DND-41 (cell line): ENCODE results near the gene TMEM250.

ENCODE experiments used
- ATAC-seq: fragments of 200-7000 bp; cut with Tn5 transposase; 3 replicates; pipeline ENCODE4 v1.9.1; 2021; ENCODE audit warnings: low read depth; ENCODE audit not compliant: insufficient read depth
- DNase-seq: peaks from one replicate; pipeline ENCODE4 v3.0.0-alpha.2; 2020
- H2AFZ ChIP-seq: 2 replicates; pipeline ENCODE4 v1.6.0; 2012; ENCODE audit warnings: low read depth, low read length
- H3K27ac ChIP-seq: 2 replicates; pipeline ENCODE4 v1.5.1; 2012; ENCODE audit warnings: low read length, inconsistent platforms
- H3K27me3 ChIP-seq: fragments of 200-600 bp; sonication (generic); 2 replicates; pipeline ENCODE4 v1.6.0; 2012; ENCODE audit warnings: low read length, mild to moderate bottlenecking, inconsistent platforms; ENCODE audit not compliant: insufficient read depth, poor library complexity
- H3K36me3 ChIP-seq: 2 replicates; pipeline ENCODE4 v1.5.1; 2012; ENCODE audit warnings: low read length, inconsistent platforms; ENCODE audit not compliant: insufficient read depth
- H3K4me1 ChIP-seq: 2 replicates; pipeline ENCODE4 v1.5.1; 2012; ENCODE audit warnings: mild to moderate bottlenecking, low read length; ENCODE audit not compliant: insufficient read depth
- H3K4me2 ChIP-seq: 2 replicates; pipeline ENCODE4 v1.6.0; 2012; ENCODE audit warnings: mild to moderate bottlenecking, moderate library complexity, low read length, inconsistent platforms; ENCODE audit not compliant: insufficient read depth
- H3K4me3 ChIP-seq, 2 experiments: fragments of 200-600 bp in 1 of 2; shearing (Covaris generic) in 1 of 2; 2 replicates each; pipeline ENCODE4 v1.5.1; 2012 to 2016; ENCODE audit warnings: inconsistent platforms in 2 of 2, low read length in 2 of 2, mild to moderate bottlenecking in 2 of 2, low read depth in 1 of 2, moderate library complexity in 1 of 2
- H3K79me2 ChIP-seq: 2 replicates; pipeline ENCODE4 v1.6.0; 2012; ENCODE audit warnings: low read length, inconsistent platforms; ENCODE audit not compliant: insufficient read depth
- H3K9ac ChIP-seq: 2 replicates; pipeline ENCODE4 v1.6.0; 2012; ENCODE audit warnings: low read depth, mild to moderate bottlenecking, inconsistent platforms, low read length, moderate library complexity
- H3K9me3 ChIP-seq: 2 replicates; pipeline ENCODE4 v1.5.1; 2012; ENCODE audit warnings: low read length, moderate library complexity, mild to moderate bottlenecking, inconsistent platforms; ENCODE audit not compliant: insufficient read depth, severe bottlenecking
- H4K20me1 ChIP-seq: 2 replicates; pipeline ENCODE4 v1.6.0; 2012; ENCODE audit warnings: low read length; ENCODE audit not compliant: insufficient read depth
- EZH2 ChIP-seq: IDR thresholded peaks from 3 replicates; pipeline ENCODE4 v1.6.1; 2012; ENCODE audit warnings: borderline replicate concordance, low read depth, mild to moderate bottlenecking, moderate library complexity, low read length, inconsistent platforms; ENCODE audit not compliant: severe bottlenecking
- TF ChIP-seq, protein P1 (sequence below): IDR thresholded peaks from 2 replicates; pipeline ENCODE4 v1.5.1; 2012; ENCODE audit warnings: borderline replicate concordance, low read length, moderate library complexity, mild to moderate bottlenecking; ENCODE audit not compliant: poor library complexity, severe bottlenecking; ENCODE audit errors: extremely low read depth

The TMEM250 gene, protein sequence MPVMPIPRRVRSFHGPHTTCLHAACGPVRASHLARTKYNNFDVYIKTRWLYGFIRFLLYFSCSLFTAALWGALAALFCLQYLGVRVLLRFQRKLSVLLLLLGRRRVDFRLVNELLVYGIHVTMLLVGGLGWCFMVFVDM

DNA sequence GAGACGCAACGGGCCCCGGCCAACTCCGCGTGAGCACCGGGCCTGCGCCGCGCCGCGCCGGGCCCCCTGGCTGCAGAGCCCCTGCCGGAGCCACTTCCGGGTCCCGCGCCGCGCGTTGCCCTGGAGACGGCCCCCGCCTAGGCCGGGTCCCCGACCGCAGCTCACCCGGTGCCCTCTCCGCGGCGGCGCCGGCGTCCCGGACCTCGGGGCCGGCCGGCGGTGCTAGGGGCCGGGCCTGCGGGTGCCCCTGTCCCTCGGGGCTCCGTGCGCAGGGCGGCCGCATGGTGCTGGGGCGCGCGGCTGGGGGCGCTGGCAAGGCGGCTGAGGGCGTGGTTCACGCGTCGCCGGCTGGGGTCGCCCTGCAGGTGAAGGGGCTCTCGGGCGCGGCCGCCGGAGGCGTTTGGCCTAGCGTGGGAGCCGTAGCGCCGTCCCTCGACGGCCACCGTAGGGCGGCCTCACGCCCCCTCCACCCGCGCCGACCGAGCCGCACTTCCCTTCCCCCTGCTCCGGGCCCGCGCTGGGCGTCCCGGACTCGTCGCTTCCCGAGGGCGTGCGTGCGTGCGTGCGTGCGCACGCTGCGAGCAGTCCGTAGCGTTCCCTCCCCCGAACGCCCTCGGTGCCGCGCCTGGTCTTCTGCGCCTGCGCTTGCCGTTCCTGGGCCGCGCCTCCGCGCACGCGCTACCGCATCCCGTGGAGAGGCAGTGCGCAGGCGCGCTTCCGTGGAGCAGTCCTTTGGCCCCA is at the start of gene TMEM250:
TSS of gene TMEM250 (minus strand) at position 556 of the 741 bp plus-strand sequence. CDS start 1,975 bp downstream, outside the sequence.
- H3K4me1 ChIP-seq, result peaks cover 24% of the 10 kb centered on the region
- DNase-seq, result peak; percentile 94
- peak within 1 kb of the TSS; percentile 79 for H2AFZ ChIP-seq

DNA sequence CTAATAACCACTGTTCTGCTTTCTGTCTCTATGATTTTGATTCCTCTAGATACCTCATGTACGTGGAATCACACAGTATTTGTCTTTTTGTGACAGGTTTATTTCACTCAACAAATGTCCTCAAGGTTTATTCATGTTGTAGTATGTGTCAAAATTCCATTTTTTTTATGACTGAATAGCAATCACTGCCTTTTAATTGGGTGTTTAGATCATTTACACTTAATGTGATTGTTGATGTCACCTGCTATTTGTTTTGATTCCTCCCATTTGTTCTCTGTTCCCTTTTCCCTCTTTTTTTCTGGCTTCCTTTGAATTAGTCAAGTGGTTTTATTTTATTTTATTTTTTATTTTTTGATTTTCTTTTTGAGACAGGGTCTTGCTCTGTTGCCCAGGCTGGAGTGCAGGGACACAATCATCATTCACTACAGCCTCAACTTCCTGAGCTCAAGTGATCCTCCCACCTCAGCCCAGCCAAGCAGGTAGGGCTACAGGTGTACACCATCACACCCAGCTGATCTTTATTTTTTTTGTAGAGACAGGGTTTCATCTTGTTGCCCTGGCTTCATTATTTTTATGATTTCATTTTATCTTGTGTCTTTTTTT is 44.7 kb upstream of the TMEM250 start:
- Histone ChIP-seq H3K27ac (no peak overlapping the region), H3K4me3 (no peak overlapping the region), H3K9me3 (peaks cover 3% of the 10 kb centered on the region), H4K20me1 (no peaks in the 10 kb centered on the region), H3K4me1 (no peaks in the 10 kb centered on the region), H3K27me3 (no peaks in the 10 kb centered on the region), H2AFZ (no peak overlapping the region), H3K9ac (no peak overlapping the region), H3K79me2 (no peaks in the 10 kb centered on the region), H3K36me3 (no peaks in the 10 kb centered on the region), H3K4me2 (no peak overlapping the region)
- ATAC-seq (no peak), DNase-seq (no peak)
- TF ChIP-seq, protein P1, sequence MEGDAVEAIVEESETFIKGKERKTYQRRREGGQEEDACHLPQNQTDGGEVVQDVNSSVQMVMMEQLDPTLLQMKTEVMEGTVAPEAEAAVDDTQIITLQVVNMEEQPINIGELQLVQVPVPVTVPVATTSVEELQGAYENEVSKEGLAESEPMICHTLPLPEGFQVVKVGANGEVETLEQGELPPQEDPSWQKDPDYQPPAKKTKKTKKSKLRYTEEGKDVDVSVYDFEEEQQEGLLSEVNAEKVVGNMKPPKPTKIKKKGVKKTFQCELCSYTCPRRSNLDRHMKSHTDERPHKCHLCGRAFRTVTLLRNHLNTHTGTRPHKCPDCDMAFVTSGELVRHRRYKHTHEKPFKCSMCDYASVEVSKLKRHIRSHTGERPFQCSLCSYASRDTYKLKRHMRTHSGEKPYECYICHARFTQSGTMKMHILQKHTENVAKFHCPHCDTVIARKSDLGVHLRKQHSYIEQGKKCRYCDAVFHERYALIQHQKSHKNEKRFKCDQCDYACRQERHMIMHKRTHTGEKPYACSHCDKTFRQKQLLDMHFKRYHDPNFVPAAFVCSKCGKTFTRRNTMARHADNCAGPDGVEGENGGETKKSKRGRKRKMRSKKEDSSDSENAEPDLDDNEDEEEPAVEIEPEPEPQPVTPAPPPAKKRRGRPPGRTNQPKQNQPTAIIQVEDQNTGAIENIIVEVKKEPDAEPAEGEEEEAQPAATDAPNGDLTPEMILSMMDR, result no peak
- TF ChIP-seq EZH2, result no peak

More for the DNA sequence above, at the start of gene TMEM250:
- Histone ChIP-seq H3K27ac (peak within 1 kb of the TSS; percentile 89), H3K9me3 (no peaks in the 10 kb centered on the region), H3K27me3 (no peaks in the 10 kb centered on the region), H3K79me2 (peaks cover 38% of the 10 kb centered on the region), H4K20me1 (peaks cover 27% of the 10 kb centered on the region), H3K9ac (peak within 1 kb of the TSS; percentile 88), H3K4me3 (peak within 1 kb of the TSS; percentile 81), H3K4me2 (peak within 1 kb of the TSS; percentile 76), H3K36me3 (peaks cover 34% of the 10 kb centered on the region)
- TF ChIP-seq, protein P1, result no peak
- no peak for TF ChIP-seq EZH2
- peak; percentile 85 for ATAC-seq

DNA sequence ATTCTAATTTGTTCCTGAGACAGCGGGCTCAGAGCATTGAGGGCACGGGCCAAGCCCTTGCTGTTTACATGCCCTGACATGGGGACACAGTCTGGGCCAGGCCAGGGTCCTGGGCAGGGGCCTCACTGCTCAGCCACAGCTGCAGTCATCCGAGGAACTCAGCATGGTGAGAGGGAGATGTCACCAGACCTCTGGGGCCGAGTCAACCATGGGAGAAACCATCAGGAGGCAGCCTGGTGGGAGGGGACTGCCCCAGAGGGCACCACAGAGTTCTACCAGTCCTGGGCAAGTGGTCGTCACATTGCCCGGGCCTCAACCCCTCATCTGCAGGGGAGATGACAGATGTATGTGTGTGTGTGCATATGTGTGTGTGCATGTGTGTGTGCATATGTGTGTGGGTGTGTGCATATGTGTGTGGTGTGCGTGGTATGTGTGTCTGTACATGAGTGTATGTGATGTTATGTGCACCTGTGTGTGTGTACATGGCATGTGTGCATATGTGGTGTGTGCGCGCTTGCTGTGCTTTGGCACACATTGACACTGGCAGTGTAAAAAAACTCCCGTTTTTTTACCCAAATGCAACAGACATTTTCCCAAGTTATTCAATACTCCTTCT is 42.4 kb upstream of the TMEM250 start:
- ATAC-seq, result no peak
- Histone ChIP-seq H3K4me3 (no peak overlapping the region), H3K4me2 (no peak overlapping the region), H2AFZ (no peak overlapping the region), H4K20me1 (no peaks in the 10 kb centered on the region), H3K27ac (no peak overlapping the region), H3K9ac (no peak overlapping the region), H3K79me2 (no peaks in the 10 kb centered on the region), H3K4me1 (no peaks in the 10 kb centered on the region), H3K27me3 (no peaks in the 10 kb centered on the region), H3K36me3 (no peaks in the 10 kb centered on the region), H3K9me3 (peaks cover 3% of the 10 kb centered on the region)
- no peak for DNase-seq
- no peak for TF ChIP-seq EZH2
- TF ChIP-seq, protein P1, result no peak
